Lower leg skin (tissue), 4 donors: Measurements from ENCODE around the gene TAMM41. TPM values are rescaled to one million over a fixed set of nuclear protein-coding genes. Genes with fewer than 3 reads are reported as not detected.

Experiments
- DNase-seq, 2 donors: peaks; one replicate each; pipeline ENCODE4 v3.0.0-alpha.2; 2019; ENCODE audit warnings: low spot score in 2 of 2
- H3K4me3 ChIP-seq: fragments of 200-600 bp; sonication (generic); 2 replicates; pipeline ENCODE4 v1.5.1; 2017; ENCODE audit warnings: mild to moderate bottlenecking, low read depth; ENCODE audit not compliant: poor library complexity, severe bottlenecking
- POLR2A ChIP-seq, 2 donors: fragments of 450-650 bp; IDR thresholded peaks; one replicate each; pipeline ENCODE4 v1.6.1; 2016 to 2017; ENCODE audit warnings: antibody characterized with exemption in 2 of 2, mild to moderate bottlenecking in 1 of 2, moderate library complexity in 1 of 2
- WGBS, 2 donors: methylation state at CpG; one replicate each; pipeline ENCODE4 v1.1.5; 2018; 5-methylcytosine and 5-hydroxymethylcytosine counted together
- intact Hi-C: fragments of 100-400 bp; cut with DNase I; formaldehyde crosslinking; loops from one replicate; pipeline ENCODE4 v1.15.0; 2023; ENCODE audit warnings: low total_unique reads
- total RNA-seq, 4 donors: library from RNA; depleted of rRNA; stranded (reverse); fragments of >200 nt; gene quantifications; one replicate each; pipeline ENCODE4 v1.1.0, GENCODE V29; 2016
- TF ChIP-seq, protein P1 (sequence below), 3 donors: fragments of 450-650 bp; IDR thresholded peaks; one replicate each; pipeline ENCODE4 v1.5.1; 2016; ENCODE audit warnings: antibody characterized with exemption in 3 of 3, mild to moderate bottlenecking in 3 of 3, moderate library complexity in 2 of 3

Gene TAMM41
- total RNA-seq, 4 donors from 2014 or later = 7.5 to 10.8 (median 9.1) TPM

GRCh38 chr3:11818033-11818432, 28.7 kb downstream of the TAMM41 start:
- no peak overlapping the region for H3K4me3 ChIP-seq
- WGBS, 2 donors = 39 to 48% methylated on average over 5 of the region's 5 CpGs
- DNase-seq = no peak
- intact Hi-C loops = no loop called here
- TF ChIP-seq, protein P1, sequence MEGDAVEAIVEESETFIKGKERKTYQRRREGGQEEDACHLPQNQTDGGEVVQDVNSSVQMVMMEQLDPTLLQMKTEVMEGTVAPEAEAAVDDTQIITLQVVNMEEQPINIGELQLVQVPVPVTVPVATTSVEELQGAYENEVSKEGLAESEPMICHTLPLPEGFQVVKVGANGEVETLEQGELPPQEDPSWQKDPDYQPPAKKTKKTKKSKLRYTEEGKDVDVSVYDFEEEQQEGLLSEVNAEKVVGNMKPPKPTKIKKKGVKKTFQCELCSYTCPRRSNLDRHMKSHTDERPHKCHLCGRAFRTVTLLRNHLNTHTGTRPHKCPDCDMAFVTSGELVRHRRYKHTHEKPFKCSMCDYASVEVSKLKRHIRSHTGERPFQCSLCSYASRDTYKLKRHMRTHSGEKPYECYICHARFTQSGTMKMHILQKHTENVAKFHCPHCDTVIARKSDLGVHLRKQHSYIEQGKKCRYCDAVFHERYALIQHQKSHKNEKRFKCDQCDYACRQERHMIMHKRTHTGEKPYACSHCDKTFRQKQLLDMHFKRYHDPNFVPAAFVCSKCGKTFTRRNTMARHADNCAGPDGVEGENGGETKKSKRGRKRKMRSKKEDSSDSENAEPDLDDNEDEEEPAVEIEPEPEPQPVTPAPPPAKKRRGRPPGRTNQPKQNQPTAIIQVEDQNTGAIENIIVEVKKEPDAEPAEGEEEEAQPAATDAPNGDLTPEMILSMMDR (IDR thresholded peaks at IDR 0.05) = no peak
- TF ChIP-seq POLR2A (IDR thresholded peaks at IDR 0.05) = no peak

DNA sequence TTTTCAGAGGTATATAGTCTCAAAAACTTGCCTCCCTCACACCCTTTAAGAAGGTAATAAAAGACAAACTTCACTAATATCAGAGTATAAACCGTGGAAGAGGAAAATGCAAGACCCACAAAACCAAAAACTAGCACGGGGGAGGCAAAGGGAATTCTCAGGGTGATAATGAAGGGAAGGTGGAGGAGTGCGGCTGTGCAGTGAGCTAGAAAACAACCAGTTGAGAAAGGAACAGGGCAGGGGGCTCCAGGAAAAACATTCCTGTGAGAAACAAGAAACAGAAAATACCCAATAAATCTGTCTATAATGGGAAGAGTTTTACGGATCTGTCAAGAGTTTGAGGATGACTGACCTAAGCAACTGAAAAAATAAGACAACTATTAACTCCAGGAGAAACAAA, 31.6 kb downstream of the TAMM41 start:
- no peak for DNase-seq
- TF ChIP-seq POLR2A (IDR thresholded peaks at IDR 0.05) = no peak
- TF ChIP-seq, protein P1 (IDR thresholded peaks at IDR 0.05) = no peak
- intact Hi-C loops = no loop called here
- 80 to 87% methylated on average over 4 of the region's 4 CpGs for WGBS, 2 donors
- no peak overlapping the region for H3K4me3 ChIP-seq

- H3K4me3 ChIP-seq = no peak overlapping the region
- 92 to 96% methylated on average over 6 of the region's 6 CpGs for WGBS, 2 donors
- intact Hi-C loops = no loop called here
- DNase-seq = no peak
- TF ChIP-seq, protein P1 (IDR thresholded peaks at IDR 0.05) = no peak
- TF ChIP-seq POLR2A (IDR thresholded peaks at IDR 0.05) = no peak
These were observed 32.0 kb downstream of the TAMM41 start for GRCh38 chr3:11814663-11815062.

GRCh38 chr3:11810276-11810675, 36.4 kb downstream of the TAMM41 start:
- WGBS, 2 donors = 73 to 77% methylated on average over 3 of the region's 3 CpGs
- TF ChIP-seq POLR2A (IDR thresholded peaks at IDR 0.05) = no peak
- TF ChIP-seq, protein P1 (IDR thresholded peaks at IDR 0.05) = no peak
- intact Hi-C loops = no loop called here
- no peak overlapping the region for H3K4me3 ChIP-seq
- no peak for DNase-seq

DNA sequence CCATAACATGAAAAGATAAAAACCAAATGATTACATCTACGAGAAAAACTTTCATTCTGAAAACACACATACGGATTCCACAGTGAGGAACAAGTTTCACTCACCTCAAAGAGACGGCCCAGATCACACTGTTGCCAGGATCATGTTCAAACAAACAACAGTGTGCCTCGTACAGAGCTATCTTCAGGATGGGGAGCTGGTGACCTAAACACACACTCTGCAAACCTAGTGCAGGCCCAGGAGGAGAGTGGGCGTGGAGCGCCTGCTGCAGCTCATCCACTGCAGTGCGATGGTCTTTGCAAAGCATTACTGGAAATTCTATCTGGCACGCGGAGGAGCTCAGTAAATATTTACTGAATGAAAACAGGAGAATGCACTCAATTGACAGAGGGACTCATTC, 38.5 kb downstream of the TAMM41 start:
- no peak overlapping the region for H3K4me3 ChIP-seq
- intact Hi-C loops = no loop called here
- TF ChIP-seq POLR2A (IDR thresholded peaks at IDR 0.05) = no peak
- TF ChIP-seq, protein P1 (IDR thresholded peaks at IDR 0.05) = no peak
- 66 to 69% methylated on average over 9 of the region's 9 CpGs for WGBS, 2 donors
- no peak for DNase-seq

- WGBS, 2 donors = 61 to 63% methylated on average over 5 of the region's 5 CpGs
These were observed 39.0 kb downstream of the TAMM41 start for GRCh38 chr3:11807686-11808085.

More at GRCh38 chr3:11807686-11808085, 39.0 kb downstream of the TAMM41 start:
- TF ChIP-seq POLR2A (IDR thresholded peaks at IDR 0.05) = no peak
- TF ChIP-seq, protein P1 (IDR thresholded peaks at IDR 0.05) = no peak
- no peak for DNase-seq
- no peak overlapping the region for H3K4me3 ChIP-seq
- intact Hi-C loops = no loop called here
